H1 (cell line): ENCODE measurements around the gene PAX4. TPM values are rescaled to one million over a fixed set of nuclear protein-coding genes. Genes with fewer than 3 reads are reported as not detected.

Experiments
- CTCF ChIA-PET: fragments of 300-600 bp; sonication (Branson Sonifier 250); formaldehyde crosslinking; loops from one replicate; lab custom pipeline; 2021; ENCODE audit not compliant: partially characterized antibody; lab: Charles Lee
- POLR2A ChIA-PET: fragments of 300-600 bp; sonication (Branson Sonifier 250); formaldehyde crosslinking; loops from one replicate; lab custom pipeline; 2021; ENCODE audit warnings: inconsistent platforms; ENCODE audit not compliant: partially characterized antibody; lab: Charles Lee
- DNase-seq, 2 experiments: peaks; one replicate each; pipeline versions ENCODE4 v3.0.0 to v3.0.0-alpha.2; 2010 to 2022; ENCODE audit warnings: low spot score in 2 of 2, low read depth in 1 of 2, mixed read lengths in 1 of 2
- FAIRE-seq: peaks from 2 replicates; lab custom pipeline; 2011; peaks lifted over from hg19 to GRCh38; lab: Jason Lieb, UNC
- H2AFZ ChIP-seq: 2 replicates; pipeline ENCODE4 v1.8.1; 2012; ENCODE audit warnings: low read length, inconsistent platforms
- H2AK5ac ChIP-seq: 2 replicates; pipeline ENCODE4 v1.6.1; 2013; ENCODE audit warnings: low read depth, low read length
- H2BK120ac ChIP-seq: replicated peaks from 2 replicates; pipeline ENCODE3; 2013; ENCODE audit warnings: low read depth, low read length, inconsistent platforms
- H2BK12ac ChIP-seq: 2 replicates; pipeline ENCODE4 v1.6.1; 2013; ENCODE audit warnings: low read depth, low read length
- H2BK15ac ChIP-seq: 2 replicates; pipeline ENCODE4 v1.6.1; 2013; ENCODE audit warnings: low read length
- H2BK20ac ChIP-seq: 2 replicates; pipeline ENCODE4 v1.6.1; 2013; ENCODE audit warnings: low read length
- H2BK5ac ChIP-seq: 2 replicates; pipeline ENCODE4 v1.6.1; 2013; ENCODE audit warnings: low read depth, low read length
- H3K14ac ChIP-seq: 2 replicates; pipeline ENCODE4 v1.6.1; 2013; ENCODE audit warnings: inconsistent platforms; ENCODE audit not compliant: insufficient read length
- H3K18ac ChIP-seq: 2 replicates; pipeline ENCODE4 v1.6.1; 2013; ENCODE audit warnings: low read length; ENCODE audit errors: extremely low read depth
- H3K23ac ChIP-seq: 2 replicates; pipeline ENCODE4 v1.6.1; 2013; ENCODE audit warnings: inconsistent platforms; ENCODE audit not compliant: insufficient read length
- H3K23me2 ChIP-seq: 2 replicates; pipeline ENCODE4 v1.6.1; 2013; ENCODE audit warnings: low read depth, low read length
- H3K27ac ChIP-seq: 2 replicates; pipeline ENCODE4 v1.6.1; 2011; ENCODE audit warnings: low read depth, low read length, inconsistent platforms
- H3K27me3 ChIP-seq, 4 experiments: replicated peaks in 1 of 4; 1 replicate in 1 of 4; 2 replicates in 3 of 4; pipeline versions ENCODE4 v1.6.1 to v1.8.1; 2011 to 2013; ENCODE audit warnings: low read length in 3 of 4, mild to moderate bottlenecking in 3 of 4, inconsistent platforms in 2 of 4, mixed read lengths in 2 of 4, moderate library complexity in 1 of 4; ENCODE audit not compliant: control insufficient read depth in 3 of 4, insufficient read depth in 3 of 4; ENCODE audit errors: extremely low read depth in 1 of 4
- H3K36me3 ChIP-seq, 4 experiments: 2 replicates each; pipeline versions ENCODE4 v1.6.1 to v1.8.1; 2011 to 2013; ENCODE audit warnings: mild to moderate bottlenecking in 4 of 4, low read length in 3 of 4, moderate library complexity in 2 of 4, control low read depth in 1 of 4, inconsistent platforms in 1 of 4; ENCODE audit not compliant: insufficient read depth in 4 of 4, control insufficient read depth in 2 of 4
- H3K4ac ChIP-seq: replicated peaks from 2 replicates; pipeline ENCODE3; 2013; ENCODE audit warnings: low read length, low read depth, mixed read lengths, inconsistent platforms; ENCODE audit not compliant: insufficient read length
- H3K4me1 ChIP-seq, 4 experiments: replicated peaks in 1 of 4; 1 replicate in 1 of 4; 2 replicates in 3 of 4; pipeline versions ENCODE4 v1.6.1 to v1.8.1; 2011 to 2013; ENCODE audit warnings: low read length in 3 of 4, inconsistent platforms in 2 of 4, mixed read lengths in 1 of 4; ENCODE audit not compliant: insufficient read depth in 4 of 4, control insufficient read depth in 3 of 4
- H3K4me2 ChIP-seq, 2 experiments: 2 replicates each; pipeline versions ENCODE4 v1.6.1 to v1.8.1; 2011 to 2013; ENCODE audit warnings: low read depth in 2 of 2, low read length in 2 of 2, control low read depth in 1 of 2, inconsistent platforms in 1 of 2, mild to moderate bottlenecking in 1 of 2; ENCODE audit not compliant: insufficient read depth in 1 of 2
- H3K4me3 ChIP-seq, 4 experiments: fragments of 200-600, 300-600 bp in 1 of 4; sonication (generic), shearing (Covaris generic), sonication (Bioruptor Twin) in 1 of 4; 2 replicates each; pipeline versions ENCODE4 v1.5.1 to v1.8.1; 2011 to 2016; ENCODE audit warnings: low read length in 4 of 4, low read depth in 3 of 4, control low read depth in 2 of 4, inconsistent platforms in 2 of 4, mild to moderate bottlenecking in 2 of 4, mixed read lengths in 1 of 4, moderate library complexity in 1 of 4; ENCODE audit not compliant: insufficient read depth in 2 of 4; ENCODE audit errors: extremely low read depth in 1 of 4
- H3K56ac ChIP-seq: replicated peaks from 2 replicates; pipeline ENCODE3; 2013; ENCODE audit warnings: low read depth, mild to moderate bottlenecking, mixed read lengths, low read length, inconsistent platforms; ENCODE audit not compliant: insufficient read length
- H3K79me1 ChIP-seq: 2 replicates; pipeline ENCODE4 v1.6.1; 2013; ENCODE audit warnings: low read depth, low read length, control low read depth
- H3K79me2 ChIP-seq, 2 experiments: 2 replicates each; pipeline versions ENCODE4 v1.6.1 to v1.8.1; 2012 to 2013; ENCODE audit warnings: low read length in 2 of 2, mild to moderate bottlenecking in 2 of 2, inconsistent platforms in 1 of 2; ENCODE audit not compliant: insufficient read depth in 2 of 2, control insufficient read depth in 1 of 2
- H3K9ac ChIP-seq, 4 experiments: replicated peaks in 1 of 4; 1 replicate in 1 of 4; 2 replicates in 3 of 4; pipeline versions ENCODE4 v1.6.1 to v1.8.1; 2011 to 2013; ENCODE audit warnings: low read depth in 3 of 4, low read length in 3 of 4, control low read depth in 2 of 4, mild to moderate bottlenecking in 2 of 4, moderate library complexity in 2 of 4, inconsistent platforms in 1 of 4; ENCODE audit errors: extremely low read depth in 1 of 4
- H3K9me3 ChIP-seq, 2 experiments: 2 replicates each; pipeline versions ENCODE4 v1.6.1 to v1.8.1; 2012 to 2013; ENCODE audit warnings: mild to moderate bottlenecking in 2 of 2, moderate library complexity in 2 of 2, control low read depth in 1 of 2, inconsistent platforms in 1 of 2, low read depth in 1 of 2, low read length in 1 of 2, mixed read lengths in 1 of 2; ENCODE audit not compliant: insufficient read depth in 2 of 2
- H4K20me1 ChIP-seq, 2 experiments: replicated peaks in 1 of 2; 2 replicates each; pipeline versions ENCODE3 to v1.8.1; 2011 to 2013; ENCODE audit warnings: inconsistent platforms in 2 of 2, low read length in 2 of 2, mild to moderate bottlenecking in 1 of 2; ENCODE audit not compliant: insufficient read depth in 2 of 2, control insufficient read depth in 1 of 2
- H4K5ac ChIP-seq: 2 replicates; pipeline ENCODE4 v1.6.1; 2013; ENCODE audit warnings: low read length, low read depth, mixed read lengths, inconsistent platforms; ENCODE audit not compliant: insufficient read length
- H4K8ac ChIP-seq: 2 replicates; pipeline ENCODE4 v1.8.0; 2013; ENCODE audit warnings: mild to moderate bottlenecking, moderate library complexity, low read length, inconsistent platforms; ENCODE audit not compliant: insufficient read depth; ENCODE audit errors: extremely low read depth
- H4K91ac ChIP-seq: replicated peaks from 2 replicates; pipeline ENCODE3; 2013; ENCODE audit warnings: low read length, mixed read lengths, inconsistent platforms; ENCODE audit not compliant: insufficient read length
- BACH1 ChIP-seq: IDR thresholded peaks from 2 replicates; pipeline ENCODE4 v1.6.1; 2012; ENCODE audit warnings: low read length, improper control_type of control experiment
- BCL11A ChIP-seq, 2 experiments: IDR thresholded peaks; one replicate each; pipeline ENCODE4 v1.6.1; 2011; ENCODE audit warnings: low read depth in 2 of 2, low read length in 2 of 2, mild to moderate bottlenecking in 2 of 2
- CREB1 ChIP-seq: IDR thresholded peaks from 2 replicates; pipeline ENCODE4 v1.6.1; 2012; ENCODE audit warnings: inconsistent platforms
- E2F6 ChIP-seq: IDR thresholded peaks from 2 replicates; pipeline ENCODE4 v1.6.1; 2012; ENCODE audit warnings: inconsistent platforms
- EGR1 ChIP-seq: IDR thresholded peaks from 2 replicates; pipeline ENCODE4 v1.6.1; 2011; ENCODE audit warnings: low read depth, low read length, borderline replicate concordance
- GTF2F1 ChIP-seq: IDR thresholded peaks from 2 replicates; pipeline ENCODE4 v1.6.1; 2012; ENCODE audit warnings: low read depth, low read length, improper control_type of control experiment, borderline replicate concordance
- MAFK ChIP-seq: IDR thresholded peaks from 2 replicates; pipeline ENCODE4 v1.6.1; 2012; ENCODE audit warnings: low read depth, mild to moderate bottlenecking, improper control_type of control experiment, low read length
- NRF1 ChIP-seq: IDR thresholded peaks from 2 replicates; pipeline ENCODE4 v1.6.1; 2011; ENCODE audit warnings: mild to moderate bottlenecking, low read depth, low read length, improper control_type of control experiment
- SIX5 ChIP-seq: IDR thresholded peaks from 2 replicates; pipeline ENCODE4 v1.6.1; 2011; ENCODE audit warnings: mild to moderate bottlenecking, low read depth, low read length
- SP4 ChIP-seq: IDR thresholded peaks from 2 replicates; pipeline ENCODE4 v1.6.1; 2012; ENCODE audit warnings: low read length, inconsistent platforms
- TAF7 ChIP-seq: optimal IDR thresholded peaks from 2 replicates; pipeline ENCODE3; 2011; ENCODE audit warnings: low read depth, mild to moderate bottlenecking, inconsistent platforms, low read length, moderate library complexity, borderline replicate concordance
- TEAD4 ChIP-seq: IDR thresholded peaks from 2 replicates; pipeline ENCODE4 v1.6.1; 2012; ENCODE audit warnings: low read depth, low read length, inconsistent platforms, mixed read lengths
- USF2 ChIP-seq: IDR thresholded peaks from 2 replicates; pipeline ENCODE4 v1.6.1; 2011; ENCODE audit warnings: low read length, improper control_type of control experiment
- ZNF274 ChIP-seq: IDR thresholded peaks from 2 replicates; pipeline ENCODE4 v1.7.0; 2012; ENCODE audit warnings: low read length, borderline replicate concordance; ENCODE audit errors: extremely low read depth
- WGBS, 2 experiments: shearing (Covaris generic) in 1 of 2; methylation state at CpG; one replicate each; pipeline versions ENCODE4 v1.1.6 to v1.1.7; 2013 to 2015; ENCODE audit warnings: low lambda C conversion rate in 2 of 2, mixed read lengths in 2 of 2, inconsistent platforms in 1 of 2, low coverage in 1 of 2, missing lambda C conversion rate in 1 of 2; ENCODE audit not compliant: insufficient replicate concordance in 2 of 2, insufficient coverage in 1 of 2, insufficient read length in 1 of 2; ENCODE audit errors: extremely low coverage in 1 of 2, missing lambda C conversion rate in 1 of 2; 5-methylcytosine and 5-hydroxymethylcytosine counted together
- polyA plus RNA-seq, 7 experiments: library from polyadenylated mRNA; depleted of rRNA in 3 of 7; stranded (reverse) in 5 of 7; unstranded in 2 of 7; fragments of >200 nt in 5 of 7; fragments of 200-250 nt in 2 of 7; gene quantifications; 1 replicate in 5 of 7; 2 replicates in 1 of 7; 4 replicates in 1 of 7; pipeline versions ENCODE4 v1.2.1 to v1.2.3, GENCODE V29; 2011 to 2013; ENCODE audit warnings: missing spikeins in 2 of 7, mixed read lengths in 2 of 7
- total RNA-seq: library from RNA; stranded (reverse); fragmentation: NEBNext Ultra II Directional; extraction: Animal tissue kit (Norgen Biotek cat#: 25700); gene quantifications from 2 replicates; pipeline ENCODE4 v1.2.1, GENCODE V29; 2021

PAX4 gene
- total and polyA plus RNA-seq, 2 of the 8 experiments (the other 6 are each of a cell fraction or from before 2014, with no cell fraction given) = 0.20 TPM; not detected in 1

GRCh38 chr7:127618775-127619174 is 833 bp upstream of the PAX4 start:
- H2AK5ac ChIP-seq = no peak overlapping the region
- H3K18ac ChIP-seq = no peak overlapping the region
- ChIA-PET POLR2A (interaction anchor here (1.6 kb wide), 1 partner anchor 11 kb away, joined by 4 read pairs; no protein-coding TSS in a partner anchor), CTCF (interaction anchor here (1.5 to 9.2 kb wide), 3 partner anchors 9 to 105 kb away, joined by 3 to 115 read pairs (median 9); no protein-coding TSS in a partner anchor)
- H2BK120ac ChIP-seq = no peak overlapping the region
- H4K91ac ChIP-seq = no peak overlapping the region
- TF ChIP-seq GTF2F1 (no peak), TEAD4 (no peak), BACH1 (no peak), EGR1 (no peak), MAFK (no peak), CREB1 (no peak), NRF1 (no peak), TAF7 (no peak), E2F6 (no peak), SIX5 (no peak), BCL11A (IDR thresholded peaks at IDR 0.05; ENCODE audit: low read depth in 2 of 2, low read length in 2 of 2) (no peak), ZNF274 (no peak), USF2 (no peak), SP4 (no peak)
- no peak overlapping the region for H2BK12ac ChIP-seq
- no peaks in the 10 kb centered on the region for H3K9me3 ChIP-seq
- peaks cover 15% of the 10 kb centered on the region for H3K23me2 ChIP-seq
- no peak overlapping the region for H3K4ac ChIP-seq
- no peak overlapping the region for H2BK15ac ChIP-seq
- H3K27me3 ChIP-seq = peaks cover 9 to 33% (median 20%) of the 10 kb centered on the region in 4 experiments; a peak in 6 of 7 replicates
- H3K4me3 ChIP-seq = no peak overlapping the region
- FAIRE-seq (no peak), DNase-seq (no peak)
- no peak overlapping the region for H3K56ac ChIP-seq
- H2AFZ ChIP-seq = no peak overlapping the region
- H3K23ac ChIP-seq = no peak overlapping the region
- H2BK5ac ChIP-seq = no peak overlapping the region
- H3K36me3 ChIP-seq = no peaks in the 10 kb centered on the region
- H3K4me1 ChIP-seq = peaks cover 0 to 7% (median 3%) of the 10 kb centered on the region in 4 experiments; a peak in 3 of 7 replicates
- no peaks in the 10 kb centered on the region for H4K20me1 ChIP-seq
- H3K27ac ChIP-seq = no peak overlapping the region
- no peak overlapping the region for H4K5ac ChIP-seq
- H2BK20ac ChIP-seq = no peak overlapping the region
- no peak overlapping the region for H4K8ac ChIP-seq
- no peak overlapping the region for H3K4me2 ChIP-seq
- H3K14ac ChIP-seq = no peak overlapping the region
- H3K79me1 ChIP-seq = no peaks in the 10 kb centered on the region
- no peak overlapping the region for H3K9ac ChIP-seq
- WGBS, 2 experiments = 90% methylated on average over 1 of the region's 1 CpG; no CpG with 5 or more reads in 1 of the 2 experiments
- no peaks in the 10 kb centered on the region for H3K79me2 ChIP-seq
